CMK (cell line): ENCODE results near the gene MT1HL1.

Experiments
- DNase-seq: peaks from one replicate; pipeline ENCODE4 v3.0.0-alpha.2; 2010; ENCODE audit warnings: low read depth

MT1HL1 gene

GRCh38 chr1:237004116-237004515 is at the start of gene MT1HL1:
TSS of gene MT1HL1 (minus strand) at chr1:237004441. CDS start at chr1:237004372, 69 bp downstream.
- DNase-seq: no peak

GRCh38 chr1:237050915-237051314 is 46.7 kb upstream of the MT1HL1 start:
- no peak for DNase-seq

GRCh38 chr1:237050185-237050584 is 45.9 kb upstream of the MT1HL1 start:
- no peak for DNase-seq

- no peak for DNase-seq
These were observed 44.6 kb upstream of the MT1HL1 start for GRCh38 chr1:237048803-237049202.

GRCh38 chr1:237045278-237046016 is 41.2 kb upstream of the MT1HL1 start:
- no peak for DNase-seq

- no peak for DNase-seq
These were observed 39.8 kb upstream of the MT1HL1 start for GRCh38 chr1:237043846-237044636.

- DNase-seq: no peak
These were observed 38.8 kb upstream of the MT1HL1 start for GRCh38 chr1:237042892-237043576.

GRCh38 chr1:237042526-237042891 is 38.3 kb upstream of the MT1HL1 start:
- no peak for DNase-seq

GRCh38 chr1:237041795-237042525 is 37.7 kb upstream of the MT1HL1 start, which contains the start of gene RYR2:
TSS of gene RYR2 (plus strand) at chr1:237042184. CDS start at chr1:237042522, 338 bp downstream.
- no peak for DNase-seq

- DNase-seq: no peak
These were observed 37.2 kb upstream of the MT1HL1 start for GRCh38 chr1:237041461-237041794.

- DNase-seq: no peak
These were observed 36.6 kb upstream of the MT1HL1 start for GRCh38 chr1:237040823-237041222.

- no peak for DNase-seq
These were observed 34.0 kb upstream of the MT1HL1 start for GRCh38 chr1:237038211-237038610.

- no peak for DNase-seq
These were observed 31.5 kb upstream of the MT1HL1 start for GRCh38 chr1:237035759-237036158.

GRCh38 chr1:237033804-237034203 is 29.6 kb upstream of the MT1HL1 start:
- DNase-seq: no peak

- no peak for DNase-seq
These were observed 28.8 kb upstream of the MT1HL1 start for GRCh38 chr1:237033061-237033460.

- DNase-seq: no peak
These were observed 27.8 kb upstream of the MT1HL1 start for GRCh38 chr1:237032029-237032428.

GRCh38 chr1:237031480-237031879 is 27.2 kb upstream of the MT1HL1 start:
- DNase-seq: no peak

GRCh38 chr1:237029850-237030535 is 25.8 kb upstream of the MT1HL1 start:
- DNase-seq: no peak

- DNase-seq: no peak
These were observed 25.0 kb upstream of the MT1HL1 start for GRCh38 chr1:237029240-237029639.

- DNase-seq: no peak
These were observed 21.3 kb upstream of the MT1HL1 start for GRCh38 chr1:237025358-237026074.

GRCh38 chr1:237018896-237019295 is 14.7 kb upstream of the MT1HL1 start:
- no peak for DNase-seq
